IPS-11a (cell line): Measurements from ENCODE around the gene LRBA.

Experiments used
- H3K4me3 ChIP-seq: one replicate; pipeline ENCODE4 v1.5.1; 2013; ENCODE audit warnings: low read depth, low read length, control low read depth

Gene LRBA

GRCh38 chr4:150814873-150815272 lies 200.2 kb downstream of the LRBA start:
- no peak overlapping the region for H3K4me3 ChIP-seq

GRCh38 chr4:150805183-150806025 lies 209.7 kb downstream of the LRBA start:
- H3K4me3 ChIP-seq = no peak overlapping the region

GRCh38 chr4:150801833-150802232 lies 213.3 kb downstream of the LRBA start:
- no peak overlapping the region for H3K4me3 ChIP-seq

- H3K4me3 ChIP-seq = no peak overlapping the region
Observed at GRCh38 chr4:150799207-150799606, 215.9 kb downstream of the LRBA start.

- no peak overlapping the region for H3K4me3 ChIP-seq
Observed at GRCh38 chr4:150794706-150795105, 220.4 kb downstream of the LRBA start.

GRCh38 chr4:150789864-150790263 lies 225.2 kb downstream of the LRBA start:
- H3K4me3 ChIP-seq = no peak overlapping the region

- no peak overlapping the region for H3K4me3 ChIP-seq
Observed at GRCh38 chr4:150784939-150785338, 230.1 kb downstream of the LRBA start.

GRCh38 chr4:150784305-150784704 lies 230.8 kb downstream of the LRBA start:
- no peak overlapping the region for H3K4me3 ChIP-seq

- no peak overlapping the region for H3K4me3 ChIP-seq
Observed at GRCh38 chr4:150782921-150783320, 232.2 kb downstream of the LRBA start.

GRCh38 chr4:150782311-150782710 lies 232.8 kb downstream of the LRBA start:
- H3K4me3 ChIP-seq = no peak overlapping the region

GRCh38 chr4:150781191-150781590 lies 233.9 kb downstream of the LRBA start:
- no peak overlapping the region for H3K4me3 ChIP-seq

GRCh38 chr4:150779707-150780106 lies 235.4 kb downstream of the LRBA start:
- H3K4me3 ChIP-seq = no peak overlapping the region

GRCh38 chr4:150773729-150774449 lies 241.2 kb downstream of the LRBA start:
- H3K4me3 ChIP-seq = no peak overlapping the region

- H3K4me3 ChIP-seq = no peak overlapping the region
Observed at GRCh38 chr4:150773032-150773431, 242.1 kb downstream of the LRBA start.

- H3K4me3 ChIP-seq = no peak overlapping the region
Observed at GRCh38 chr4:150771382-150771781, 243.7 kb downstream of the LRBA start.

GRCh38 chr4:150769845-150770244 lies 245.2 kb downstream of the LRBA start:
- no peak overlapping the region for H3K4me3 ChIP-seq

GRCh38 chr4:150769248-150769647 lies 245.8 kb downstream of the LRBA start:
- no peak overlapping the region for H3K4me3 ChIP-seq

GRCh38 chr4:150768497-150768896 lies 246.6 kb downstream of the LRBA start:
- no peak overlapping the region for H3K4me3 ChIP-seq

GRCh38 chr4:150765216-150765615 lies 249.9 kb downstream of the LRBA start:
- no peak overlapping the region for H3K4me3 ChIP-seq

GRCh38 chr4:150751648-150752047 lies 263.4 kb downstream of the LRBA start:
- no peak overlapping the region for H3K4me3 ChIP-seq

- no peak overlapping the region for H3K4me3 ChIP-seq
Observed at GRCh38 chr4:150750824-150751223, 264.3 kb downstream of the LRBA start.

- H3K4me3 ChIP-seq = no peak overlapping the region
Observed at GRCh38 chr4:150746156-150746555, 268.9 kb downstream of the LRBA start.
